ENCODE results near the gene LRRC32. TPM values are rescaled to one million over a fixed set of nuclear protein-coding genes. Genes with fewer than 3 reads are reported as not detected.

The LRRC32 gene
- total and polyA plus RNA-seq, 2 of the 4 experiments (the other 2 are of a cell fraction), result 5.2 to 13.7 TPM

DNA sequence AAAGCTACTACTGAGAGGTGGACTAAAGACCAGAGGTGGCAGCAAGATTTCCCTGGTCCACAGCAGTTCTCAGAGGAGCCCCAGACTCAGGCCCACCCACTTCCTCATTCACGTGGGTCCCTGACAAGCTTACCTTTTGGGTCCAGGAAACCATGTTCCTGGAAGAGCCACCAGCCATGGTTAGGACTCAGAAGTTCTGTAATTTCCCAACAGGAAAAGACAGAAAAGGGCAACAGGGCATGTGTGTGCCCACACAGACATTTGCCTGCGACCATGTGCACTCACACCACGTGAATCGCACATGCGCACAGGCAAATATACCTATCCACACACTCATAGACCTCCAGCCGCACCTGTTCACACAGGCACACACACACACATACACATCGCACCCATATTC, 42.9 kb downstream of the LRRC32 start:
- TF ChIP-seq CHD1 (IDR thresholded peaks at IDR 0.05; ENCODE audit: low read depth, low read length) (no peak), RCOR1 (IDR thresholded peaks at IDR 0.05; ENCODE audit: insufficient replicate concordance, low read length) (no peak), POLR2A (IDR thresholded peaks at IDR 0.05; ENCODE audit: low read depth, low read length) (no peak), FOS (IDR thresholded peaks at IDR 0.05; ENCODE audit: low read depth, low read length) (no peak), BHLHE40 (IDR thresholded peaks at IDR 0.05; ENCODE audit: low read depth, low read length) (no peak), NFE2L2 (IDR thresholded peaks at IDR 0.05; ENCODE audit: low read depth, low read length) (no peak)
- H2BK5ac ChIP-seq (ENCODE audit: low read depth, low read length, poor library complexity, severe bottlenecking), result no peak overlapping the region
- dilution Hi-C loops (cut with HindIII; ENCODE audit: low sequenced_read_pairs, unreplicated experiment) (no loop called here), intact Hi-C loops (cut with micrococcal nuclease) (no loop called here), in situ Hi-C loops (cut with MboI; ENCODE audit: low sequenced_read_pairs) (no loop called here)
- no peaks in the 10 kb centered on the region for H4K20me1 ChIP-seq (ENCODE audit: insufficient read depth, low read length)
- H3K79me1 ChIP-seq (ENCODE audit: low read depth in 1 of 2, low read length in 2 of 2), result no peaks in the 10 kb centered on the region
- H3K9me3 ChIP-seq (ENCODE audit: control insufficient read depth, insufficient read depth, low read length), result peaks cover 6% of the 10 kb centered on the region
- peaks cover 18% of the 10 kb centered on the region for H3K4me1 ChIP-seq (ENCODE audit: control insufficient read depth, insufficient read depth, low read length)
- 33% methylated on average over 1 of the region's 7 CpGs; no CpG with 5 or more reads in 1 of the 2 experiments for WGBS, 2 experiments (ENCODE audit: extremely low coverage in 2 of 2, insufficient read length in 1 of 2)
- no peak overlapping the region for H2AFZ ChIP-seq (replicated peaks; ENCODE audit: low read length, poor library complexity)
- DNase-seq (no peak), ATAC-seq (ENCODE audit: low read depth) (no peak)
- no peak overlapping the region for H2BK120ac ChIP-seq (ENCODE audit: low read depth, low read length)
- H3K4ac ChIP-seq (ENCODE audit: low read depth, low read length), result no peak overlapping the region
- no peak overlapping the region for H2BK15ac ChIP-seq (ENCODE audit: low read depth, low read length)
- H4K5ac ChIP-seq (ENCODE audit: low read depth, low read length), result no peak overlapping the region
- H2AK9ac ChIP-seq (replicated peaks; ENCODE audit: low read depth, low read length, poor library complexity), result no peak overlapping the region
- H3K27ac ChIP-seq (ENCODE audit: insufficient read depth, low read length), result no peak overlapping the region
- H3K18ac ChIP-seq (ENCODE audit: low read depth, low read length), result no peak overlapping the region
- H3K27me3 ChIP-seq (ENCODE audit: control insufficient read depth, insufficient read depth, low read length), result no peaks in the 10 kb centered on the region
- no peak overlapping the region for H2BK20ac ChIP-seq (ENCODE audit: low read depth, low read length)
- no peak overlapping the region for H4K91ac ChIP-seq (ENCODE audit: insufficient read depth, low read depth, low read length)
- H4K8ac ChIP-seq (ENCODE audit: low read depth in 2 of 2, low read length in 2 of 2), result no peak overlapping the region
- H3K9me1 ChIP-seq (ENCODE audit: insufficient read depth, low read length), result 0 out of 2 replicates have a peak, but pooled peaks cover 6% of the 10 kb centered on the region
- no peak overlapping the region for H3K14ac ChIP-seq (replicated peaks; ENCODE audit: low read depth, low read length)
- H3K9ac ChIP-seq (ENCODE audit: low read depth, low read length), result no peak overlapping the region
- no peak overlapping the region; the same call in 1 of the 2 replicates for H2AK5ac ChIP-seq (ENCODE audit: low read depth, low read length)
- H3K23ac ChIP-seq (ENCODE audit: low read depth, low read length), result no peak overlapping the region
- H3K4me2 ChIP-seq (ENCODE audit: low read depth, low read length), result no peak overlapping the region
- BruUV-seq (replicated peaks), result no TSS peak
- H3K36me3 ChIP-seq (ENCODE audit: control insufficient read depth, insufficient read depth, low read length), result no peaks in the 10 kb centered on the region
- H3K56ac ChIP-seq (ENCODE audit: extremely low read depth, insufficient read depth, low read length), result no peak overlapping the region; the same call in 1 of the 2 replicates
- ChIA-PET POLR2A (ENCODE audit: unreplicated experiment) (no interaction called here), CTCF (interaction anchor here (1.0 kb wide), 1 partner anchor 29 kb away, joined by 3 read pairs; no protein-coding TSS in a partner anchor)
- no peak overlapping the region for H3K4me3 ChIP-seq (ENCODE audit: insufficient read depth, low read depth, low read length)

All from IMR-90 (cell line).